ENCODE data around the gene FSTL4.
"Not testable (repeated sequence)": the region's sequence is repeated elsewhere in the genome, so short reads cannot be mapped to it uniquely, and the experiment has no call there.

GRCh38 chr5:133394477-133394817, 217.9 kb downstream of the FSTL4 start:
- not testable (repeated sequence) for TF ChIP-seq POLR2A (IDR thresholded peaks at IDR 0.05)
- TF ChIP-seq, protein P1, sequence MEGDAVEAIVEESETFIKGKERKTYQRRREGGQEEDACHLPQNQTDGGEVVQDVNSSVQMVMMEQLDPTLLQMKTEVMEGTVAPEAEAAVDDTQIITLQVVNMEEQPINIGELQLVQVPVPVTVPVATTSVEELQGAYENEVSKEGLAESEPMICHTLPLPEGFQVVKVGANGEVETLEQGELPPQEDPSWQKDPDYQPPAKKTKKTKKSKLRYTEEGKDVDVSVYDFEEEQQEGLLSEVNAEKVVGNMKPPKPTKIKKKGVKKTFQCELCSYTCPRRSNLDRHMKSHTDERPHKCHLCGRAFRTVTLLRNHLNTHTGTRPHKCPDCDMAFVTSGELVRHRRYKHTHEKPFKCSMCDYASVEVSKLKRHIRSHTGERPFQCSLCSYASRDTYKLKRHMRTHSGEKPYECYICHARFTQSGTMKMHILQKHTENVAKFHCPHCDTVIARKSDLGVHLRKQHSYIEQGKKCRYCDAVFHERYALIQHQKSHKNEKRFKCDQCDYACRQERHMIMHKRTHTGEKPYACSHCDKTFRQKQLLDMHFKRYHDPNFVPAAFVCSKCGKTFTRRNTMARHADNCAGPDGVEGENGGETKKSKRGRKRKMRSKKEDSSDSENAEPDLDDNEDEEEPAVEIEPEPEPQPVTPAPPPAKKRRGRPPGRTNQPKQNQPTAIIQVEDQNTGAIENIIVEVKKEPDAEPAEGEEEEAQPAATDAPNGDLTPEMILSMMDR (IDR thresholded peaks at IDR 0.05): not testable (repeated sequence)
